GM23338 (cell line): ENCODE data around the gene SLC5A5. TPM values are rescaled to one million over a fixed set of nuclear protein-coding genes. Genes with fewer than 3 reads are reported as not detected.

ENCODE experiments used
- ATAC-seq: fragments of 200-7000 bp; cut with Tn5 transposase; 3 replicates; pipeline ENCODE4 v1.9.1; 2020
- DNase-seq: peaks from one replicate; pipeline ENCODE4 v3.0.0-alpha.2; 2015; ENCODE audit warnings: low spot score
- H2AFZ ChIP-seq: fragments of 200-600 bp; sonication (generic); 2 replicates; pipeline ENCODE4 v1.8.0; 2016; ENCODE audit warnings: antibody characterized with exemption, mild to moderate bottlenecking, moderate library complexity
- H3F3A ChIP-seq: fragments of 200-600 bp; sonication (generic); replicated peaks from 2 replicates; pipeline ENCODE4 v1.8.0; 2017; ENCODE audit warnings: antibody characterized with exemption, mixed run types, low read depth
- H3K27ac ChIP-seq: fragments of 200-600 bp; sonication (generic); 2 replicates; pipeline ENCODE4 v1.6.1; 2016; ENCODE audit warnings: low read depth
- H3K27me3 ChIP-seq: fragments of 200-600 bp; sonication (generic); 2 replicates; pipeline ENCODE4 v1.8.0; 2016; ENCODE audit warnings: mild to moderate bottlenecking, mixed run types, moderate library complexity; ENCODE audit not compliant: insufficient read depth
- H3K36me3 ChIP-seq: fragments of 200-600 bp; sonication (generic); 2 replicates; pipeline ENCODE4 v1.8.0; 2016; ENCODE audit warnings: mild to moderate bottlenecking; ENCODE audit not compliant: insufficient read depth
- H3K4me1 ChIP-seq: fragments of 200-600 bp; sonication (generic); 2 replicates; pipeline ENCODE4 v1.8.0; 2016; ENCODE audit warnings: mild to moderate bottlenecking, moderate library complexity; ENCODE audit not compliant: insufficient read depth
- H3K4me2 ChIP-seq: fragments of 200-600 bp; sonication (generic); 2 replicates; pipeline ENCODE4 v1.7.1; 2017; ENCODE audit warnings: mixed run types
- H3K4me3 ChIP-seq: fragments of 200-600 bp; sonication (generic); 2 replicates; pipeline ENCODE4 v1.6.1; 2016; ENCODE audit warnings: mixed run types
- H3K79me2 ChIP-seq: fragments of 200-600 bp; sonication (generic); replicated peaks from 2 replicates; pipeline ENCODE4 v1.8.0; 2017; ENCODE audit warnings: mild to moderate bottlenecking; ENCODE audit not compliant: insufficient read depth
- H3K9me2 ChIP-seq: fragments of 200-600 bp; sonication (generic); 2 replicates; pipeline ENCODE4 v1.8.0; 2017; ENCODE audit not compliant: insufficient read depth
- H4K20me1 ChIP-seq: fragments of 200-600 bp; sonication (generic); replicated peaks from 2 replicates; pipeline ENCODE4 v1.8.0; 2017; ENCODE audit warnings: mild to moderate bottlenecking; ENCODE audit not compliant: insufficient read depth
- H3K27ac Mint-ChIP-seq: 2 replicates; pipeline ENCODE4 v1.8.0; 2020; ENCODE audit warnings: inconsistent platforms, mild to moderate bottlenecking, moderate library complexity, mixed read lengths
- H3K27me3 Mint-ChIP-seq: 3 replicates; pipeline ENCODE4 v1.8.0; 2022; ENCODE audit warnings: low read depth, mild to moderate bottlenecking, moderate library complexity, mixed read lengths, inconsistent platforms; ENCODE audit not compliant: insufficient read depth, poor library complexity
- H3K36me3 Mint-ChIP-seq: 3 replicates; pipeline ENCODE4 v1.8.0; 2021; ENCODE audit warnings: low read depth, mild to moderate bottlenecking, inconsistent platforms, moderate library complexity, mixed read lengths
- H3K4me1 Mint-ChIP-seq: 3 replicates; pipeline ENCODE4 v1.8.0; 2020; ENCODE audit warnings: mild to moderate bottlenecking, inconsistent platforms, mixed read lengths
- H3K4me3 Mint-ChIP-seq: 3 replicates; pipeline ENCODE4 v1.8.0; 2021; ENCODE audit warnings: moderate library complexity, mild to moderate bottlenecking, inconsistent platforms, mixed read lengths
- H3K9me3 Mint-ChIP-seq: 3 replicates; pipeline ENCODE4 v1.8.0; 2020; ENCODE audit warnings: moderate library complexity, mild to moderate bottlenecking, inconsistent platforms, mixed read lengths
- CREB1 ChIP-seq: fragments of 250-450 bp; sonication (Bioruptor Pico); IDR thresholded peaks from 2 replicates; pipeline ENCODE4 v1.5.0; 2020; ENCODE audit warnings: low read depth, mild to moderate bottlenecking, moderate library complexity
- CTCF ChIP-seq, 2 experiments: fragments of 200-600 bp in 1 of 2; sonication (generic) in 1 of 2; conservative IDR thresholded peaks; 2 replicates each; pipeline versions ENCODE4 v1.5.1 to v1.6.1; 2016 to 2017; ENCODE audit warnings: antibody characterized with exemption in 2 of 2, low read depth in 2 of 2, mild to moderate bottlenecking in 2 of 2, moderate library complexity in 1 of 2
- ETS1 ChIP-seq: IDR thresholded peaks from 2 replicates; pipeline ENCODE4 v1.6.1; 2016; ENCODE audit warnings: antibody characterized with exemption
- EZH2 ChIP-seq: fragments of 200-600 bp; sonication (generic); IDR thresholded peaks from one replicate; pipeline ENCODE4 v1.8.0; 2017; ENCODE audit warnings: antibody characterized with exemption, mild to moderate bottlenecking, low read depth; ENCODE audit not compliant: unreplicated experiment
- EZH2phosphoT487 ChIP-seq: fragments of 200-600 bp; sonication (generic); IDR thresholded peaks from one replicate; pipeline ENCODE4 v1.8.1; 2018; ENCODE audit warnings: antibody characterized with exemption; ENCODE audit not compliant: unreplicated experiment
- JUNB ChIP-seq: IDR thresholded peaks from one replicate; pipeline ENCODE4 v1.6.1; 2016; ENCODE audit warnings: antibody characterized with exemption; ENCODE audit not compliant: unreplicated experiment
- NANOG ChIP-seq: IDR thresholded peaks from 2 replicates; pipeline ENCODE4 v1.6.1; 2016; ENCODE audit warnings: antibody characterized with exemption, borderline replicate concordance
- POLR2AphosphoS5 ChIP-seq: IDR thresholded peaks from 2 replicates; pipeline ENCODE4 v1.6.1; 2016; ENCODE audit warnings: antibody characterized with exemption, low read depth
- REST ChIP-seq: IDR thresholded peaks from one replicate; pipeline ENCODE4 v1.6.1; 2018; ENCODE audit warnings: antibody characterized with exemption; ENCODE audit not compliant: unreplicated experiment
- STAT1 ChIP-seq: IDR thresholded peaks from one replicate; pipeline ENCODE4 v1.6.1; 2016; ENCODE audit warnings: antibody characterized with exemption; ENCODE audit not compliant: unreplicated experiment
- ZNF114 ChIP-seq: fragments of 250-450 bp; sonication (Bioruptor Pico); IDR thresholded peaks from 2 replicates; pipeline ENCODE4 v1.5.0; 2020; ENCODE audit warnings: mild to moderate bottlenecking, moderate library complexity
- ZNF331 ChIP-seq: fragments of 250-450 bp; sonication (Bioruptor Pico); IDR thresholded peaks from 2 replicates; pipeline ENCODE4 v1.5.0; 2020; ENCODE audit warnings: low read depth, mild to moderate bottlenecking, moderate library complexity
- ZNF462 ChIP-seq: fragments of 250-450 bp; sonication (Bioruptor Pico); IDR thresholded peaks from 2 replicates; pipeline ENCODE4 v1.5.0; 2020; ENCODE audit warnings: mild to moderate bottlenecking, moderate library complexity
- polyA plus RNA-seq: library from polyadenylated mRNA; unstranded; fragments of >200 nt; fragmentation: Nextera tagmentation; extraction: Ambion mirVana; gene quantifications from 2 replicates; pipeline ENCODE4 v1.2.1, GENCODE V29; 2016
- total RNA-seq: library from RNA; depleted of rRNA; stranded (reverse); fragments of >200 nt; shearing (Covaris generic); gene quantifications from 2 replicates; pipeline ENCODE4 v1.2.3, GENCODE V29; 2014

The SLC5A5 gene
- total and polyA plus RNA-seq, 2 experiments from 2014 or later = 1.0 to 2.1 TPM

- H3K4me1 Mint-ChIP-seq = peaks cover 7% of the 10 kb centered on the region; the same call in 2 of the 3 replicates
- H3K36me3 Mint-ChIP-seq = no peaks in the 10 kb centered on the region; the same call in 2 of the 3 replicates
- Histone ChIP-seq H3K4me1 (peaks cover 10% of the 10 kb centered on the region; the same call in 1 of the 2 replicates), H3K27ac (peak overlapping the region; percentile 98), H3K79me2 (no peaks in the 10 kb centered on the region), H3K4me2 (peak overlapping the region; percentile 90), H4K20me1 (no peaks in the 10 kb centered on the region), H2AFZ (peak overlapping the region; percentile 92), H3F3A (peaks cover 9% of the 10 kb centered on the region), H3K36me3 (no peaks in the 10 kb centered on the region), H3K4me3 (peak overlapping the region; percentile 90), H3K9me2 (no peaks in the 10 kb centered on the region), H3K27me3 (0 out of 2 replicates have a peak, but pooled peaks cover 6% of the 10 kb centered on the region)
- peak overlapping the region; percentile 98 for H3K27ac Mint-ChIP-seq
- ATAC-seq (peak; percentile 76), DNase-seq (peak; percentile 94)
- peak overlapping the region; percentile 85 for H3K4me3 Mint-ChIP-seq
- H3K9me3 Mint-ChIP-seq = no peaks in the 10 kb centered on the region
- H3K27me3 Mint-ChIP-seq = peaks cover 13% of the 10 kb centered on the region
- TF ChIP-seq EZH2 (no peak), CREB1 (CRISPR knock-in tag) (0 out of 2 replicates have a peak, but pooled peaks have one; percentile 5), JUNB (no peak), STAT1 (no peak), REST (no peak), EZH2phosphoT487 (no peak), ZNF331 (no peak), NANOG (no peak), ETS1 (no peak), ZNF462 (CRISPR knock-in tag) (no peak), CTCF (conservative IDR thresholded peaks at IDR 0.05; ENCODE audit: low read depth in 2 of 2) (peak in 1 of 2 experiments; percentile 32; a peak in 1 of 4 replicates), POLR2AphosphoS5 (no peak), ZNF114 (CRISPR knock-in tag) (no peak)
Measured at GRCh38 chr19:17829855-17830566, 41.7 kb upstream of the SLC5A5 start.
